ENCODE measurements around the gene IL10RB. TPM values are rescaled to one million over a fixed set of nuclear protein-coding genes. Genes with fewer than 3 reads are reported as not detected.
A peak's percentile ranks its signal among the peaks of the same experiment; 100 is the strongest.
"Not testable (repeated sequence)": the region's sequence is repeated elsewhere in the genome, so short reads cannot be mapped to it uniquely, and the experiment has no call there.

The IL10RB gene
- polyA plus RNA-seq, 12 donors = 13.8 to 29.1 (median 21.0) TPM; not detected in 1

GRCh38 chr21:33299181-33299752 lies 33.1 kb downstream of the IL10RB start:
- no peak for DNase-seq

DNA sequence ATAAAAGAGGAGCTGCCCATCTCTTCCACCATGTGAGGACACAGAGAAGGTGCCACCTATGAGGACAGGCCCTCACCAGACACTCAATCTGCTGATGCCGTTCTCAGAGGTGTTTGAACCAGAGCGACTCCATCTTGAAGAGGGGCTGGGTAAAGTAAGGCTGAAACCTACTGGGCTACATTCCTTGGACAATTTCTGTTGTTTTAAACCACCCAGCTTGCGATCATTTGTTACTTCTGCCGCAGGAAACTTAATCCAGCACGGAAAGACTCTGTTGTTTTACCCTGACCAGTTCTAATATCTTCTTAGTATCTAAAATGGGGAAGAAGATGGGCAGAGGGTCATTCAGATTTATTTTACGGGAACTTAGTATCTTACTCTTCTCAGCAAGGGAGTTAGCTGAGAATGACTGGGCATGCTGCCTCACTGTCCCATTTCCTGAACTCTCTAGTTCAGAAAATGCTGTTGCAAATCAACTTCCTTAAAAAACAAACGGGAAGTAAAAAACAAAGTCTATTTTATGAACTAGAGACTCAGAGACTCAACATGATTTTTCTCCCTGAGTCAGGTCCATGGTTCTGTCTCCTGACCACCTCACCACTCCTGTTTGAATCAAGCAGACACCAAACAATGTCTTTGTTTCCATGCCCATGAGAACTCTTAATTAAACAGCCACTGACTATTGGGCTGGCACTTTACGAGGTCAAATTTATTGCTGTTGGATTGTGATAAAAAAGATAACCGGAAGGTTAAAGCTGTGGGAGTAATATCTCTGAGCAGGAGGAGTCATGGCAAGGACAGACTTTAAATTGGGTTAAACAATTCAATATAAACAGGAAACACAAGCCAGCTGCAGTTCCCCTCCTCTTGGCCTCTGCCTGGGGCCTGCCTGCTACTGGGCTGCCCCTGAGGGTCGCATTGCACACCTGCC lies 34.8 kb downstream of the IL10RB start:
- peak; percentile 39 for DNase-seq

DNA sequence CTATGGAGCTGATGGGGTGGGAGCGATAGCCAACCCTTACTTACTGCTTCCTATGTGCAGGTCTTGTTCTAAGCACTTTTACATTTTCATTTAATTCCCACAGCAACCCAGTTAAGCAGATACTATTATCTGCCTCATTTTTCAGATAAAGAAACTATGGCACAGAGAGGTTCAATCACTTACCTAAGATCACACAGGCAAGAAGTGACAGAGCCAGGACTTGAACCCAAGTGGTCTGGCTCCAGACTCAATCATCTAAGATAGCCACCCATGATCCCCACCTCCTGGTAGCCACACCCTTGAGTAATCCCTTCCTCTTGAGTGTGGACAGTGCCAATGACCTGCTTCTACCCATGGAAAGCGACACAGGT lies 35.5 kb downstream of the IL10RB start:
- no peak for DNase-seq

DNA sequence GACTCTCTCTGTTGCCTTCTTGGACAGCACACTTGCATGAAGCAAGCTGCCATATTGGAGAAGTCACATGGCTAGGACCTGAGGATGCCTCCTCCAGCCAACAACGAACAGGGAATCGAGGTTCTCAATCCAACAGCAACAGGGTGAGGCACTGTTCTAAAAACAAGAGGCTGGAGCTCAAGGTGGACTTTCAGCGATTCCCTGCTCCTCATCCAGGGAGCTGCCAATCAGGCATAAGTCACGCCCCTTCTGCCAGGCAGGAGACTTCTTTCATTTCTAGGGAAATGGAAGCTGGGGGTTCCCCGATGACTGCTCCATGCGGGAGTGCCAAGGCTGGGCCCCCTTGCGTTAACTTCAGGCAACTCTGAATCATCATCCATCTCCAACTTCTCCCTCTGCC lies 35.9 kb downstream of the IL10RB start:
- no peak for DNase-seq

DNA sequence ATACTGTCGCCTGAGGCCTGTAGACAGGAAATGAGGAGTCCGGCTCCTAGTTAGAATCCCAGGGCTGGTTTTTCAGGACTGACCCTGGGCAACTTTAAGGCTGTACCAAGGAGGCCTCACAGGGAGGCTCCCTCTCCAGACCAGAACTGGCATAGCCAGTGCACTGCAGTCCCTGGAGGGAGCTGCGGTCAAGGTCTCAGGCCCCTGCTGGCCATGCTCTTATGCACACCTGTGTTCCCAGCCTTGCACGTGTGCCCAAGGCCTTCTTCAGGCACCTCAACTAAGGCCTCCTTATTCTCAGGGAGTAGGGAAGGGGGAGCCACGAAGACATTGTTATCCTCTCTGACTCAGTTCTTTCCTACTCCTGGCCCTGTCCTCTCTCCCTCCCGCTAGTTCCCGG lies 36.6 kb downstream of the IL10RB start:
- no peak for DNase-seq

DNA sequence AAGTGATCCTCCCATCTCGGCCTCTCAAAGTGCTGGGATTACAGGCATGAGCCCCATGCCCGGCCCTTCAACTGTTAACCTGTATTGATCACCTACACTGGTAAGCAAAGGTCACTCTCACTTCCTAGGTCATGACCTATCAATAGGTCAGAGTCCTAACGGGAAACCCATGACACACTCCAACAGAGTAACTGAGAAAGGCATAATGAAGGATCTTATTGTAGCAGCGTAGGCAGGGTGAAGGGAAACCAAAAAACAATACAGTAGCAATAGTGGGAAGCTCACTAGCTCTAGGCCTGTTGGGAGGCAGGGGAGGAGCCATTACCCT lies 39.1 kb downstream of the IL10RB start:
- DNase-seq = no peak

- DNase-seq = no peak
Observed at GRCh38 chr21:33305938-33306337, 39.8 kb downstream of the IL10RB start.

- DNase-seq = peak; percentile 57
Observed at GRCh38 chr21:33308586-33309490, 42.7 kb downstream of the IL10RB start.

- no peak for DNase-seq
Observed at GRCh38 chr21:33309778-33310177, 43.6 kb downstream of the IL10RB start.

- no peak for DNase-seq
Observed at GRCh38 chr21:33312121-33312520, 46.0 kb downstream of the IL10RB start.

DNA sequence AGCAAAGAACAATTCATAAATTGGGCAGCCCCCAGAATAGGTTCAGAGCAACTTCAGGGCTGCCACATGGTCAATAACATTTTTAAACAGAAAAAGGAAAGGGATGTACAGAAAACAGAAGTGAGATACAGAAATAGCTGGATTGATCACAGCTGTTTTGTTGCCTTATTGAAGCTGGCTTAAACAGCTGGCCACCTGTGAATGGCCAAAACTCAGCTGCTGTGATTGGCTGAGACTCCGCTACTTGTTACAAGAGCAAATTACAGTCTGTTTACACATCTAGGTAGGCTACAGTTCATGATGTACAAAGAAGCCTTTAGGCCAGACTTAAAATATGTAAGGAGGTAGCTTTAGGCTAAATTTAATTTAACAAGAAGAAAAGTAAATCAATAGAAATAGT lies 47.0 kb downstream of the IL10RB start:
- DNase-seq = no peak

- DNase-seq = no peak
Observed at GRCh38 chr21:33313611-33314010, 47.4 kb downstream of the IL10RB start.

DNA sequence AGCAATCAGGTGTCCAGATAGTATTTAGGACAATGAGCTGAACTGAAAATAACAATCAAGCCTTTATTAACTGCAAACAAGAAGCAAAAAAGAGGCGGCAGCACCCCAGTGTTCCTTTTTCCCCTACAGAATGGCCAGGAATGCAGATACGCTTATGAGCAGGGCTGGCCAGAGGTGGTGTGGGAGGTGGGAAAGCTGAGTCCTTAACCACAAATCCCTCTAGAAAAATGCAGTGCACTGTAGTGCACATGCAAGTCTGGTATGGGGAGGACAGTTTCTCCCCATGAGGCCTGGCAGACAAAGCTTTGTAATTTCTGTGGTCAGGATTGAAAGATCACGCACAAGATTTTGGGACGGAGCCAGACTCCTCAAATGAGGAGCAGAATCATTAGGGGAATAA lies 47.9 kb downstream of the IL10RB start:
- no peak for DNase-seq

DNA sequence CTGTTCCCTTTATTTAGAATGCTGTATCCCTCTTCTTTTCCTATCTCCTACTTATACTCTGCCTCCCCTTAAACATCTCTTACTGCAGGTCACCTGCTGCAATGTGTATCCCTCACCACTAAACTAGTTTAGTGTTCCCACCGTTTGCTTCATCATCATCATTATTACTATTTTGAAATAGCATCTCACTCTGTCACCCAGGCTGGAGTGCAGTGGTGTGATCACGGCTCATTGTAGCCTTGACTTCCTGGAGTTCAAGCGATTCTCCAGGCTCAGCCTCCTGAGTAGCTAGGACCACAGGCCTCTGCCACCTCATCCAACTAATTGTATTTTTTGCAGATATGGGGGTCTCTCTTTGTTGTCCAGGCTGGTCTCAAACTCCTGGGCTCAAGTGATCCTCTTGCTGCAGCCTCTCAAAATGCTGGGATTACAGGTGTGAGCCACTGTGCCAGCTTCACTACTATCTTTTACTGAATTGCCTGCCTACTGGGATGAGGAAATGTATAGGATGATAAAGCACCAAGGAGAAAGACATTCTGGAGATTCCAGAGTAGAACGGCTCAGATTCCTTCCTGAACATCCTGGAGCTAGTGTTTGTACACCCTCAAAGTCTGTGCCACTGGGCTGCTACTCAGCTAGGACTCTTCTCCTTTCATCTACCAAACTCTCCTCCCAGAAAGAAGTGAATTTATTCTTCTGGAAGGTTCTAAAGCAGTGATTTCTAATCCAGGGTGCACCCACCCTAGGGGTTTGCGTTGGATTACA lies 50.0 kb downstream of the IL10RB start:
- DNase-seq = no peak

GRCh38 chr21:33317145-33317544 lies 51.0 kb downstream of the IL10RB start:
- peak; percentile 88 for DNase-seq

- DNase-seq = no peak
Observed at GRCh38 chr21:33317786-33318486, 51.8 kb downstream of the IL10RB start.

DNA sequence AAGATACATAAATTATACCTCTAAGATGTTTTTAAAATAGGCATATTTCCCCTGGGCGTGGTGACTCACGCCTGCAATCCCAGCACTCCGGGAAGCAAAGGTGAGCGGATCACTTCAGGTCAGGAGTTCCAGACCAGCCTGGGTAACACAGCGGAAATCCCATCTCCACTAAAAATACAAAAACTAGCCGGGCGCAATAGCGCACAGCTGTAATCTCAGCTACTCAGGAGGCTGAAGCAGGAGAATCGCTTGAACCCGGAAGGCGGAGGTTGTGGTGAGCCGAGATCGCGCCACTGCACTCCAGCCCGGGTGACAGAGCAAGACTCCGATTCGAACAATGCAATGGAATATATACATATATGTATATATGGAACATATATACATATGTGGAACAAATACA lies 54.8 kb downstream of the IL10RB start:
- not testable (repeated sequence) for DNase-seq

- not testable (repeated sequence) for DNase-seq
Observed at GRCh38 chr21:33323610-33324009, 57.4 kb downstream of the IL10RB start.

GRCh38 chr21:33324291-33325221 lies 58.4 kb downstream of the IL10RB start, which contains the start of gene IFNAR1:
Gene IFNAR1 (plus strand): TSS chr21:33324970. CDS start chr21:33325056, 86 bp downstream.
- peak; percentile 99 for DNase-seq

Measured in muscle of arm (tissue), 12 donors.